ENCODE results near the gene BEND6. TPM values are rescaled to one million over a fixed set of nuclear protein-coding genes. Genes with fewer than 3 reads are reported as not detected.

The BEND6 gene
- total and polyA plus RNA-seq, 2 of the 13 experiments (the other 11 are each of a cell fraction or from before 2014, with no cell fraction given), result 0.20 to 0.21 TPM

GRCh38 chr6:57040011-57040410 is 85.1 kb downstream of the BEND6 start:
- H3K27me3 ChIP-seq (ENCODE audit: control insufficient read depth in 1 of 2, insufficient read depth in 2 of 2, low read length in 2 of 2), result peaks cover 2 to 16% of the 10 kb centered on the region in 2 experiments; a peak in 4 of 5 replicates
- H3K27ac ChIP-seq (ENCODE audit: extremely low read length, insufficient read depth, low read length), result no peak overlapping the region
- H3K4me2 ChIP-seq (ENCODE audit: low read depth, low read length), result no peak overlapping the region
- no peak overlapping the region for H3K4me3 ChIP-seq (replicated peaks in 1 of 3; ENCODE audit: insufficient read depth in 1 of 3, low read depth in 2 of 3, low read length in 3 of 3)
- H3K36me3 ChIP-seq (replicated peaks in 1 of 2; ENCODE audit: control insufficient read depth in 1 of 2, insufficient read depth in 2 of 2, low read length in 2 of 2), result no peaks in the 10 kb centered on the region
- ChIA-PET POLR2A (no interaction called here), CTCF (ENCODE audit: low intra/inter-chr PET ratio, low total read pairs) (no interaction called here)
- H3K79me2 ChIP-seq (ENCODE audit: insufficient read depth, low read length), result no peaks in the 10 kb centered on the region
- WGBS (ENCODE audit: low lambda C conversion rate), result 37% methylated on average over 5 of the region's 5 CpGs
- ATAC-seq (peak; percentile 82), FAIRE-seq (no peak), DNase-seq (ENCODE audit: low spot score) (no peak)
- intact Hi-C loops (cut with micrococcal nuclease; ENCODE audit: unreplicated experiment), result no loop called here
- in situ Hi-C loops (cut with HindIII; ENCODE audit: extremely low pct_ligation_motif_present, low pct_unique_long_range_greater_than_20kb), result loop anchor here (25.0 kb wide), 1 partner anchor 272 kb away; the partner anchor contains the start of gene PRIM2
- no peaks in the 10 kb centered on the region for H3K9me3 ChIP-seq (ENCODE audit: low read length)
- no peak overlapping the region for H2AFZ ChIP-seq (ENCODE audit: low read length)
- no peak overlapping the region for H3K9ac ChIP-seq (ENCODE audit: insufficient read depth, low read depth, low read length)
- no peaks in the 10 kb centered on the region for H3K4me1 ChIP-seq (ENCODE audit: insufficient read depth, low read length)
- no TSS peak for BruUV-seq (replicated peaks)
- H4K20me1 ChIP-seq (ENCODE audit: insufficient read depth, low read length), result no peaks in the 10 kb centered on the region
- TF ChIP-seq TSC22D2 (CRISPR knock-in tag; IDR thresholded peaks at IDR 0.05; ENCODE audit: borderline replicate concordance), result no peak
- TF ChIP-seq MYC (CRISPR knock-in tag; IDR thresholded peaks at IDR 0.05; ENCODE audit: borderline replicate concordance), result 0 out of 2 replicates have a peak, but pooled peaks have one; percentile 38
- TF ChIP-seq CBX5 (CRISPR knock-in tag; IDR thresholded peaks at IDR 0.05; ENCODE audit: borderline replicate concordance), result no peak
- TF ChIP-seq ZNF552 (CRISPR knock-in tag; IDR thresholded peaks at IDR 0.05; ENCODE audit: borderline replicate concordance), result no peak
- 0 out of 2 replicates have a peak, but pooled peaks have one; percentile 30 for TF ChIP-seq HIC2 (CRISPR knock-in tag; IDR thresholded peaks at IDR 0.05; ENCODE audit: low read depth)
- TF ChIP-seq ZNF142 (CRISPR knock-in tag; IDR thresholded peaks at IDR 0.05), result no peak
- TF ChIP-seq CTCF (CRISPR knock-in tag; IDR thresholded peaks at IDR 0.05), result peak; percentile 18; the same call in 1 of the 2 replicates
- TF ChIP-seq EEA1 (CRISPR knock-in tag; IDR thresholded peaks at IDR 0.05; ENCODE audit: borderline replicate concordance), result no peak
- TF ChIP-seq BCL6 (CRISPR knock-in tag; IDR thresholded peaks at IDR 0.05), result no peak
- TF ChIP-seq E2F1 (CRISPR knock-in tag; IDR thresholded peaks at IDR 0.05), result no peak
- no peak for TF ChIP-seq ZNF30 (CRISPR knock-in tag; IDR thresholded peaks at IDR 0.05)
- TF ChIP-seq TFDP1 (CRISPR knock-in tag; IDR thresholded peaks at IDR 0.05; ENCODE audit: borderline replicate concordance), result 0 out of 2 replicates have a peak, but pooled peaks have one; percentile 18
